GM12865 (cell line): ENCODE results near the gene SECTM1.

Source experiments
- DNase-seq: peaks from one replicate; pipeline ENCODE4 v3.0.0; 2010; ENCODE audit warnings: low read depth
- H3K4me3 ChIP-seq: 2 replicates; pipeline ENCODE4 v1.5.1; 2011; ENCODE audit warnings: mild to moderate bottlenecking, low read depth, low read length, control low read depth
- CTCF ChIP-seq: IDR thresholded peaks from 2 replicates; pipeline ENCODE4 v1.5.1; 2011; ENCODE audit warnings: low read length, control low read depth, low read depth, inconsistent platforms; ENCODE audit not compliant: insufficient read depth; ENCODE audit errors: missing control alignments

The SECTM1 gene

GRCh38 chr17:82327757-82328140 lies 5.8 kb downstream of the SECTM1 start:
- H3K4me3 ChIP-seq = no peak overlapping the region
- TF ChIP-seq CTCF = no peak
- no peak for DNase-seq

DNA sequence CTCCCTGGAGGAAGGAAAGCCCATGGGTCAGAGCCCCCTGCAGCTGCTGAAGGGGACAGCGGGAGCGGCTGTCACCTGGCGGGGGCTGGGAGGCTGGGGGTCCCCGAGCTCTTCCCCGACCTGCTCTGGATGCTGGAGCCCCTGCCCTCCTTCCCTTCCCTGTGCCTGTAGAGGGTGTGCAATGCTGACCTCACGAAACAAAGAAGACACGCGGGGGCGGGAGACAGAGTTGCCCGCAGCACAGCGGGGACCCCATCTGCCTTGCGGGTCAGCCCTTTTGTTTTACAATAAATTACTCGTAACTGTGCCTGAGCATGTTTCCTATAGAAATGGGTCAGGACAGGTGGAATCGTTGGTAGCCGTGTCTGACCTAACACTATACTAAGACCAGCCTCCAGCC lies 6.3 kb downstream of the SECTM1 start:
- DNase-seq = no peak
- no peak overlapping the region for H3K4me3 ChIP-seq
- TF ChIP-seq CTCF = no peak

DNA sequence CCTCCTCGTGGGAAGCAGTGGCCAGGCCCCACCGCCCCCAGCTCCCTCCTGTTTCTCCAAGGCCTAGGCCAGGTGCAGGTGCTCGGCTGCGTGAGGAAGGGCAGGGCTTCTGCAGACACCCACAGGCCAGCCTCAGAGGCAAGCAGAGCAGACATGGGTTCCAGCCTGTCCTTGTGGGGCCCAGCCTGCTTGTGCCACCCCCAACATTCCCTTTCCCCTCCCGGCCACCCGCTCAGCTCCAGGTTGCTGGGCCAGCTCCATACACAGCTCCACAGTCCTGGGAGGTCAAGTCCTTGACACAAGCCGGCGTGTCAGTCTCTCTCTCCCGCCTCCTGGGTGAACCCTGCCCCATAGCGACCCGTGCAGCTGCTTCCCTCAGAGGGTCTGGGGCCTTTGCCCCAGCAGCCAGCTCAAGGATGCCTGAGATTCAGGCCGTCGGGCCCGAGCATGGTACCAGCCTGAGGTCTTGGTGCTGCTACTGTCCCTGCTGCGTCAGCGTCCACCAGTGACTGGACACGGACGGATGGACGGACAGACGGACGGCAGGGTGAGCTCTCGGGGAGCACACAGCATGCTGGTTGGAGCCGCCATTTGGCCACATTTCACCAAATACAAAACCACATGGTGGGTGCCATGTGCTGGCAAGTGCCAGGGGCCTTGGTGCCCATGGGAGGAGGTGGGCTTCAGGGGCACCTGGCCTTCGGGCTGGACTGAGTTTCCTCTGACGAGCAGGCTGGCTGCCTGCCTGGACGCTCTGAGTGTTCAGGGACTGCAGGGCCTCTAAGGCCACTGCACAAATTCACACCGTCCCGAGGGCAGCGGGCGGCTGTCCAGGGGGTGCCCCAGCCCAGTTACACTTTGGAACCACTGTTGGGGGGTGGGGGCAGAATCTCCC lies 8.0 kb downstream of the SECTM1 start:
- DNase-seq = no peak
- no peak for TF ChIP-seq CTCF
- H3K4me3 ChIP-seq = no peak overlapping the region

GRCh38 chr17:82324566-82325285 lies 8.8 kb downstream of the SECTM1 start:
- H3K4me3 ChIP-seq = no peak overlapping the region
- no peak for TF ChIP-seq CTCF
- no peak for DNase-seq

GRCh38 chr17:82323514-82324234 lies 9.9 kb downstream of the SECTM1 start:
- no peak overlapping the region for H3K4me3 ChIP-seq
- no peak for DNase-seq
- TF ChIP-seq CTCF = no peak

GRCh38 chr17:82322526-82323453 lies 10.8 kb downstream of the SECTM1 start:
- TF ChIP-seq CTCF = no peak
- no peak for DNase-seq
- H3K4me3 ChIP-seq = no peak overlapping the region
